SK-N-SH treated with all-trans-retinoic acid at 6 μM for 48 hours (cell line): ENCODE results near the gene NEK7.
A peak's percentile ranks its signal among the peaks of the same experiment; 100 is the strongest.

Experiments used
- ARNTL ChIP-seq: fragments of 450-650 bp; formaldehyde crosslinking; IDR thresholded peaks from 2 replicates; pipeline ENCODE4 v1.5.0; 2020; ENCODE audit warnings: low read depth, mild to moderate bottlenecking, moderate library complexity, borderline replicate concordance
- BACH2 ChIP-seq: fragments of 250-450 bp; sonication (Bioruptor Pico); IDR thresholded peaks from 2 replicates; pipeline ENCODE4 v1.9.0; 2021; ENCODE audit warnings: mild to moderate bottlenecking, borderline replicate concordance
- GLIS3 ChIP-seq: fragments of 250-450 bp; sonication (Bioruptor Pico); IDR thresholded peaks from 2 replicates; pipeline ENCODE4 v1.5.0; 2020; ENCODE audit warnings: mild to moderate bottlenecking, moderate library complexity
- ISL1 ChIP-seq: fragments of 250-450 bp; sonication (Bioruptor Pico); IDR thresholded peaks from 2 replicates; pipeline ENCODE4 v2.1.2; 2022; ENCODE audit warnings: mild to moderate bottlenecking, moderate library complexity
- OSR1 ChIP-seq: fragments of 250-450 bp; sonication (Bioruptor Pico); IDR thresholded peaks from 2 replicates; pipeline ENCODE4 v1.8.0; 2022; ENCODE audit warnings: moderate library complexity, mild to moderate bottlenecking, inconsistent platforms
- POU6F1 ChIP-seq: fragments of 250-450 bp; sonication (Bioruptor Pico); IDR thresholded peaks from 2 replicates; pipeline ENCODE4 v1.8.0; 2021; ENCODE audit warnings: low read depth, mild to moderate bottlenecking, moderate library complexity, borderline replicate concordance
- RARB ChIP-seq: fragments of 250-450 bp; sonication (Bioruptor Pico); IDR thresholded peaks from 2 replicates; pipeline ENCODE4 v1.8.0; 2021; ENCODE audit warnings: mild to moderate bottlenecking, moderate library complexity
- TCF4 ChIP-seq: fragments of 250-450 bp; sonication (Bioruptor Pico); IDR thresholded peaks from 2 replicates; pipeline ENCODE4 v1.8.0; 2021; ENCODE audit warnings: mild to moderate bottlenecking, moderate library complexity, borderline replicate concordance
- ZC3H10 ChIP-seq: fragments of 250-450 bp; sonication (Bioruptor Pico); IDR thresholded peaks from 2 replicates; pipeline ENCODE4 v1.5.1; 2021; ENCODE audit warnings: mild to moderate bottlenecking, moderate library complexity
- ZFP30 ChIP-seq: fragments of 450-650 bp; formaldehyde crosslinking; IDR thresholded peaks from 2 replicates; pipeline ENCODE4 v1.5.0; 2022; ENCODE audit warnings: mild to moderate bottlenecking, moderate library complexity
- ZNF565 ChIP-seq: fragments of 450-650 bp; formaldehyde crosslinking; conservative IDR thresholded peaks from 2 replicates; pipeline ENCODE4 v1.5.0; 2020; ENCODE audit warnings: low read depth, mild to moderate bottlenecking, moderate library complexity
- TF ChIP-seq, protein P1 (sequence below): fragments of 250-450 bp; sonication (Bioruptor Pico); IDR thresholded peaks from 2 replicates; pipeline ENCODE4 v1.5.1; 2020; ENCODE audit warnings: low read depth, mild to moderate bottlenecking, moderate library complexity
- TF ChIP-seq, protein P2 (sequence below): fragments of 250-450 bp; sonication (Bioruptor Pico); IDR thresholded peaks from 2 replicates; pipeline ENCODE4 v1.5.0; 2020; ENCODE audit warnings: mild to moderate bottlenecking, moderate library complexity
- TF ChIP-seq, protein P3 (sequence below): fragments of 250-450 bp; sonication (Bioruptor Pico); IDR thresholded peaks from 2 replicates; pipeline ENCODE4 v1.8.0; 2020; ENCODE audit warnings: mild to moderate bottlenecking, moderate library complexity, borderline replicate concordance

DNA sequence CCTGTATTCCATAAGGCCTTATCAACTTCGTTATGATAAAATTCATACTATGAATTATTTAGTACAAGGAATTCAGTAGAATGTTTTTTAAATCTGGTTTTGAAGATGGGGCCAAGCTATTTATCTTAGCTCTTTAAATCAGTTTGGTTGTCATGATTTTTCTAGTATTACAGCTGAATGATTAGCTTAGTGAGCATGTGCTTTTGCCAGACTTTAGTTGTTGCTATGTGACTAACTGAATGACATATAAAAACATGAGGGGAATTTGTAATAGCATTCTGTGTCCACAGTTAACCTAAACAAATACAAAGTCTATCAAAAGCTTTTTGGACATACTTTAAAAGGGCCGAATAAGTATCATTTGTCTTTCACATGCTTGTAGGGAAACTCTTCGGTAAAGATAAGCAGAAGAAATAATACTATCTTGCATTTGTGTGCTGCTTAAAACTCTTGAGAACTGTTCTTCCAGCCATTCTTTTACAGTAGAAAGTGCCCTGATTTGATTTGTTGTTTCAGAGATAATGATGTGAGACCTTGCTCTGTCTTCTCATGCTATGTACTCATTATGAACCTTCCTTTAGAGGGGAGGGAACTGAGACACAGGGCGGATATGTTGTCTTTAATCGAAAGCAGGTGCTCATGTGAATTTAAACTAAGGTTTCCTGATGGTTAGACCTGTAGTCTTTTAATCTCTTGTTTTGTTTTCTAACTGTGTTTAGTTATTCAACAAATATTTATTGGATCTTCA is 18.8 kb downstream of the NEK7 start:
- TF ChIP-seq RARB: no peak
- peak; percentile 56; the same call in 1 of the 2 replicates for TF ChIP-seq ISL1 (CRISPR knock-in tag)
- TF ChIP-seq ZNF565: no peak
- no peak for TF ChIP-seq ZC3H10
- no peak for TF ChIP-seq ARNTL (CRISPR knock-in tag)
- no peak for TF ChIP-seq BACH2 (CRISPR knock-in tag)
- TF ChIP-seq, protein P1, sequence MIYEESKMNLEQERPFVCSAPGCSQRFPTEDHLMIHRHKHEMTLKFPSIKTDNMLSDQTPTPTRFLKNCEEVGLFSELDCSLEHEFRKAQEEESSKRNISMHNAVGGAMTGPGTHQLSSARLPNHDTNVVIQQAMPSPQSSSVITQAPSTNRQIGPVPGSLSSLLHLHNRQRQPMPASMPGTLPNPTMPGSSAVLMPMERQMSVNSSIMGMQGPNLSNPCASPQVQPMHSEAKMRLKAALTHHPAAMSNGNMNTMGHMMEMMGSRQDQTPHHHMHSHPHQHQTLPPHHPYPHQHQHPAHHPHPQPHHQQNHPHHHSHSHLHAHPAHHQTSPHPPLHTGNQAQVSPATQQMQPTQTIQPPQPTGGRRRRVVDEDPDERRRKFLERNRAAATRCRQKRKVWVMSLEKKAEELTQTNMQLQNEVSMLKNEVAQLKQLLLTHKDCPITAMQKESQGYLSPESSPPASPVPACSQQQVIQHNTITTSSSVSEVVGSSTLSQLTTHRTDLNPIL (CRISPR knock-in tag): no peak
- TF ChIP-seq, protein P2, sequence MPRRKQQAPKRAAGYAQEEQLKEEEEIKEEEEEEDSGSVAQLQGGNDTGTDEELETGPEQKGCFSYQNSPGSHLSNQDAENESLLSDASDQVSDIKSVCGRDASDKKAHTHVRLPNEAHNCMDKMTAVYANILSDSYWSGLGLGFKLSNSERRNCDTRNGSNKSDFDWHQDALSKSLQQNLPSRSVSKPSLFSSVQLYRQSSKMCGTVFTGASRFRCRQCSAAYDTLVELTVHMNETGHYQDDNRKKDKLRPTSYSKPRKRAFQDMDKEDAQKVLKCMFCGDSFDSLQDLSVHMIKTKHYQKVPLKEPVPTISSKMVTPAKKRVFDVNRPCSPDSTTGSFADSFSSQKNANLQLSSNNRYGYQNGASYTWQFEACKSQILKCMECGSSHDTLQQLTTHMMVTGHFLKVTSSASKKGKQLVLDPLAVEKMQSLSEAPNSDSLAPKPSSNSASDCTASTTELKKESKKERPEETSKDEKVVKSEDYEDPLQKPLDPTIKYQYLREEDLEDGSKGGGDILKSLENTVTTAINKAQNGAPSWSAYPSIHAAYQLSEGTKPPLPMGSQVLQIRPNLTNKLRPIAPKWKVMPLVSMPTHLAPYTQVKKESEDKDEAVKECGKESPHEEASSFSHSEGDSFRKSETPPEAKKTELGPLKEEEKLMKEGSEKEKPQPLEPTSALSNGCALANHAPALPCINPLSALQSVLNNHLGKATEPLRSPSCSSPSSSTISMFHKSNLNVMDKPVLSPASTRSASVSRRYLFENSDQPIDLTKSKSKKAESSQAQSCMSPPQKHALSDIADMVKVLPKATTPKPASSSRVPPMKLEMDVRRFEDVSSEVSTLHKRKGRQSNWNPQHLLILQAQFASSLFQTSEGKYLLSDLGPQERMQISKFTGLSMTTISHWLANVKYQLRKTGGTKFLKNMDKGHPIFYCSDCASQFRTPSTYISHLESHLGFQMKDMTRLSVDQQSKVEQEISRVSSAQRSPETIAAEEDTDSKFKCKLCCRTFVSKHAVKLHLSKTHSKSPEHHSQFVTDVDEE: no peak
- TF ChIP-seq POU6F1 (CRISPR knock-in tag): no peak
- TF ChIP-seq ZFP30 (CRISPR knock-in tag): no peak
- TF ChIP-seq, protein P3, sequence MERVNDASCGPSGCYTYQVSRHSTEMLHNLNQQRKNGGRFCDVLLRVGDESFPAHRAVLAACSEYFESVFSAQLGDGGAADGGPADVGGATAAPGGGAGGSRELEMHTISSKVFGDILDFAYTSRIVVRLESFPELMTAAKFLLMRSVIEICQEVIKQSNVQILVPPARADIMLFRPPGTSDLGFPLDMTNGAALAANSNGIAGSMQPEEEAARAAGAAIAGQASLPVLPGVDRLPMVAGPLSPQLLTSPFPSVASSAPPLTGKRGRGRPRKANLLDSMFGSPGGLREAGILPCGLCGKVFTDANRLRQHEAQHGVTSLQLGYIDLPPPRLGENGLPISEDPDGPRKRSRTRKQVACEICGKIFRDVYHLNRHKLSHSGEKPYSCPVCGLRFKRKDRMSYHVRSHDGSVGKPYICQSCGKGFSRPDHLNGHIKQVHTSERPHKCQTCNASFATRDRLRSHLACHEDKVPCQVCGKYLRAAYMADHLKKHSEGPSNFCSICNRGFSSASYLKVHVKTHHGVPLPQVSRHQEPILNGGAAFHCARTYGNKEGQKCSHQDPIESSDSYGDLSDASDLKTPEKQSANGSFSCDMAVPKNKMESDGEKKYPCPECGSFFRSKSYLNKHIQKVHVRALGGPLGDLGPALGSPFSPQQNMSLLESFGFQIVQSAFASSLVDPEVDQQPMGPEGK (CRISPR knock-in tag): no peak
- no peak for TF ChIP-seq OSR1
- TF ChIP-seq TCF4 (CRISPR knock-in tag): no peak
- TF ChIP-seq GLIS3 (CRISPR knock-in tag): no peak
